HG02678 (cell line): ENCODE data around the gene EGFR.

Experiments
- ATAC-seq: cut with Tn5 transposase; IDR thresholded peaks from one replicate; pipeline ENCODE4 v1.9.1; 2021; ENCODE audit warnings: mild to moderate bottlenecking, moderate library complexity; ENCODE audit not compliant: unreplicated experiment

The EGFR gene

DNA sequence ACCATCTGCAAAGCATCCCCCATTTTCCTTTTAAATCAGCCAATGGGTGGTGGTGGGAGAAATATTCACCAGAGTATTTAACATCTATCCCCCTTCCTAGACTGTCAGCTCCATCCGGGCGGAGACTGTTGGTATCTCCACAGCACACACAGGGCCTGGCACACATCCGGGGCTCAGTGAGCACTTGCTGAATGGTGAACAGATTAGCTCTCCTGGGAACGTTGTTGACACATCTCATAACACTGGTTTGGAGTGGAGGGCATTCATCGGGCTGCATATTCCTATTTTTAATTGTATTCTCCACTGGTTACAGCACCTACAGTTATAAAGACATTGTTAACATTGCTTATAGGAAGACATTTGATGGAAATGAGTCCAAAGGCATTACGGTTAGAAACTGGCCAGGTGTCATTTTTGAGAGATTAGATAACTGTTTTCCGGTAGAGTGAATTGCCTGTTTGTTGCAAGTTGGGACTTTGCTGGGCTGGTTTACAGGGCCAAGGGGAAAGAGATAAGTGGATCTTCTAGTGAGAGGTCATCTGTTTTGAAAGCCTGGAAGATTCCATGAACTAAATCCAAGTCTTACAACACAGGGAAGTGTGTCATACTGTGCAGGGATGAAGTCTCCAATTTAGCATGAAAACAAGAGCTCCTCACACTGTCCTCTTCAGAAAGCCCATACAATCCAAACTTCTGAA lies 101.8 kb downstream of the EGFR start:
- no peak for ATAC-seq

GRCh38 chr7:55121249-55121648 lies 102.4 kb downstream of the EGFR start:
- no peak for ATAC-seq

DNA sequence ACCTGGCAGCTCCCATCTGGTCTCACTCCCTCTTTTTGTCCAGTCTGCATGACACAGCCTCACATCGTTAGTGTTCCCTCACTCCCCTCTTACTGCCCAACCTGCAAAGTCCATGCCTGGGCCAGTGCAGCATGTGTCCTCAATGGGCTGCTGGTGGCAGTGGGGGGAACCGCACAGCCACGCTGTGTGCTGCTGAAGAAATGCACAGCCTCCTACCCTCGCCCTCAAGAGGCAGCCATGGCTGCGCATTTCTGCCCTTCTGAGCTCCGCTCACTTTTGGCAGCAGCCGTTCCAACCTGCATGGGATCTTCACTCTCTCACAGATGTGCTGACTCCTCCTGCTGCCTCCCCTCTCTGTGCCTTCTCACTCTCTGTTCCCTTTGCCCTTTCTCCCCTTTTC lies 103.4 kb downstream of the EGFR start:
- ATAC-seq: no peak

DNA sequence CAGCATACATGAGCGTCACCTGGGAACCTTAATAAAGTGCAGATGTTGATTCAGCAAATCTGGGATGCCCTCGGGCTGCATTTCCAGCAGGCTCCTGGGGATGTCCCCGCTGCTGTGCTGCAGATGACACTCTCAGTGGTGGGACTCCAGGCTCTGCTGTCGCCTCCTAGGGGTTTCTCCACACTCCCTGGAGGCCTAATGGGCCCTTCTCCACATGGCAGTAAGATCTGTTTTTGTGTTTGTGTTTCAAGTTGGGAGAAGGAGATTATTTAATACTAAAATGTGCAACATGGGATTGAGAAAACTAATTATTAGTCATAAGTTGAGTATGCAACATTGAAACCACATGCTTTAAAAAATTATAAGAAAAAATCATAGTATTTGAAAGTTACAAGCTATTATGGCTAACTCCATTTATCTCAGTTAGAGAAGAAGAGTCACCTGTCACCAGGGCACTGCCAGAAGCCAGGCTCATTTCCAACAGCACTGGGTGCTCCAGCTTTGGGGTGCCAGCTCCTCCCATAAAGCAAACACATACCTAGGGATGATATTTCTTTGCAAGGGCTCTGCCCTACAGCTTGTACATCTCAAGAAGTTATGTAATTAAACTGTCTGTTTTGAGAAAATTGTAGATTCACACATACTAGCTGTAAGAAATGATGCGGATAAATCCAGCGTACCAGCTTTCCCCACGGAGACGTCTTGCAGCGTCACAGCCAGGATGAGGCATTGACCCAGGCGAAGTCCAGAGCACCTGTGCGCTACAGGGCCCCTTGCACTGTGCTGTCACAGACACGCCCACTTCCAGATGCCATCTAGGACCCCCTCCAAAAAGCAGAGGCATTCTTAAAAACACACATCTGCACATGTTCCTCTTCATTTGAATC lies 106.4 kb downstream of the EGFR start:
- no peak for ATAC-seq

DNA sequence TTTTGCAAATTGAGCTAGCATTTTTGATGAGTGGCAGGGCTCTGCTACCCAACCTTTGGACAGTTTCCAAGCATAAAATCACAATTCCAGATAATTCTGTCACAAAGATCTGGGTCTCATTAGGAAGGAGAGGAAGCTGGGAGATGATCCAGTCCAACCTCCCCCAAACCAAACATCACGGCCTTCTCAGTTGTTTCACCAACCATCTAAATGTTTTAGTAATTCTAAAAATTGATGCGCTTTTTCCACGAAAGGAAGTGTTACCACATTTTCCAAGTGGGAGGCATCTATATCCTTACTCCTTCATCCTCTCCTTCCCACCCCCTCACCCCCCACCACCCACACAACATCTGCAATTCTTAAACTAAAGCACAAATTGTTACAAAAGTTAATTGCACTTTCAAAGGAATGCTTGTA lies 108.3 kb downstream of the EGFR start:
- ATAC-seq: no peak

DNA sequence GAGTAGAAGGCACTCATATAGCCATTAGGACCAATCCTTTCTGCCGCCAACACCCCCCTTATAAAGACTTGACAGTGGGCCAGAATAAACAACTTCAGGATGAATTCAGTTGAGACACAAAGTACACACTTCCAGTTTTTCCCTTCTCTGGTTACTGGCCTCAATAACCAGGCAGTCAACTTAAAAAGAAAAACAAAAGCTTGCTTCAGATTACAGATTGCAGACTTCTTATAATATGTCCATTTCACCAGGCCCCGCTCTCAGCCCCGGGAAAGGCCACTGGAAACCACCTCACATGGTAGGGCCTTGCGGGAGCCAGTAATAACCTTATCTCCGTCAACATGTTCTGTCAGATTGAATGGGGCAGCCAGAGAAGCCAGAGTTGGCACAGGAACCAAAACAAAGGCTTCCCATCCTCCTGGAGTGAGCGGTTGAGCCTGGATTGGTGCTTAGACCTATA lies 108.8 kb downstream of the EGFR start:
- no peak for ATAC-seq

GRCh38 chr7:55128693-55129394 lies 110.0 kb downstream of the EGFR start:
- ATAC-seq: no peak

DNA sequence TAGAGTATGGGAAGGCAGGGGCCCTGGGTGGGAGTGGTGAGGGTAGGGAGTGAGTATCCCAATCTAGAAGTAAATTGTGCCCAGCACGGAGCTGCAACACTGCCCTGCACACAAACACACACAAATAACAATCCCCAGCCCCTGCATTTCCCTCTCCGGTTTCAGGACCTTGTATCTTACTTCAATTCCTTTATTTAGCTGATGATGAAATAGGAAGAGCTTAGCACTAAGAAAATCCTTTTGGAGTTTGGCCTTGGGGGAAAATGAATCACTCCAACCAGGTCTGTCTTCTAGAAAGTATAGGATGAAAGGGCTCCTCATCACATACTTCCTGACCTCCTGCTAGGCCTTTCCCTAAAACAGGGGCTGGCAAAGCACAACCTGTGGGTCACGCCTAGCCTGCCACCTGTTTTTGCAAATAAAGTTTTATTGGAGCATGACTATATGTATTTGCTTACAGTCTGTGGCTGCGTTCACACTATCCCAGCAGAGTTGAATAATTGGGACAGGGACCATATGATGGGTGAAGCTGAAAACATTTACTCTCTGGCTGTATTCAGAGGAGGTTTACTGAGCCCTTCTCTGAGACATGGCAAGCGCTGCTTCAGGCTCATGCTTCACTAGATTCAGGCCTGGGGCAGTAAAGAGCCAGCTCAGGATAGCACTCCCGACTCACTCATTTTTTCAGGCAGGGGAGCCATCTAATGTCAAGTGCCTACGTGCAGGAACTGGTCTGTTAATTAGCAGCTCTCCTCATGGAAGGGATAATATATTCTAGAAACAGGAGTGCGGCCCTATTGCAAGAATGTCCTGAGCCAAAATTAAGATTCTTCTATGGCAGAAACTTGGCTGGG lies 111.0 kb downstream of the EGFR start:
- ATAC-seq: no peak

DNA sequence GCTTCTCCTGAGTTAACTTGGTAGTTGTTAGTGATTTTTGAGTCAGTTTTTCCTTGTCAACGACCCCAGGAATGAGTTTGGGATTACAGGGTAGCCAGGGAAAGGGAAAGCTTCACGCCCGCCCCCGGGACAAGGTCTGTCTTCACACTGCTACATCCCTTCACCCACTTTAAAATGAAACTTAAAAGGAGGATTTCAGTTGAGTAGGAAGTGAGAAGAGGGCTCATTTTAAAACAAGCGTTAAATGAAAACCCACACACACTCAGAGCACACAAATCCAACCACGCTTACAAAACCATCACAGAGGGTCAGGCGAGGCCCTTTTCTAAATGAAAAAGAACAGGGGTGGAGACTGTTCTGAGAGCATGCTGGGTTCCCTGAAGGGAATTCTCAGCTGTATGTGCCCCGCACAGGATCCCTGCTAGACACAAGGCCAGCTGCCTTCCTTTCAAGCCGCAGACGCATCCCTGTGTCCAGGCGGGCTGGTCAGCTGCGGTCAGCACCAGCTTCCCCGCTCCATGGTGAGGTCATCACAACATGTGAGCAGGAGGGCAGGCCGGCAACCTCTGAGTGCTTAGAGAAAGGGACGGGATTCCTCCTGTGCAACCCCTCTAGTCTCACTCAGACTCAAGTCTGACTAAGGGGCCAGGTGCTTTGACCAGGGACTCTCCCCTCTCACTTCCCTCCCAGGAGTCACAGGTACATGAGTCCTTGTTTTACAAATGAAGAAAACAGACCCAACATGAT lies 111.8 kb downstream of the EGFR start:
- ATAC-seq: peak; percentile 55

GRCh38 chr7:55131142-55131929 lies 112.5 kb downstream of the EGFR start:
- no peak for ATAC-seq

GRCh38 chr7:55132550-55132889 lies 113.7 kb downstream of the EGFR start:
- no peak for ATAC-seq

DNA sequence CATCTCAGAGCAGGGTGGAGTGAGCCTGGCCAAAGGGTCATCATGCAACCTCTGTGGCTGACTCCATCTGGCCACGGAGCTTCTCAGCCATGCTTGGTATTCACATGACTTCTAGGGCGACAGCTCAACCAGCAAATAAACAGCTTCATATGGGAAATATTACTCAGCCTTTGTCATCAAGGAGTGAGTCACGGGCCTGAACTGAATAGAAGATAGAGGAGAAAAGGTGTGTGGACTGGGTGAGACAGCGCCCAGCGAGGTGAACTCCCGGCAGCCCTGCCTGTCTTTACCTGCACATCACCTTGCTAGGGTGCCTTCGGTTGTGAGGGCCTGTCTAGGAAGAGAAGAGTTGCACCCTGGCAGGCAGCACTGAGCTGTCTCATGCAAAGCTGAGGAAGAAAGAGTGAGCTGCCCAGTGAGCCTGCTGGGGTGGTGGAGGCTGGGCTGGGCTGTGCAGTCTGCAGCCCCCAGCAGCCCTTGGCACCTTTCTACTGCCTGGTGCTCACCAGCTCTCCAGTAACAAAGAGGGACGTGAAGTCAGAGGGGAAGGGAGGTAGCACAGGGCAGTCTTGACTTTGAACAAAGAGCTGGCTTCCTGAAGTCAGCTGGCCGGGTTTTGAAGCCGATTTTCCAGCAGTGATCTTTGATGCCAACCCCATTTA lies 114.2 kb downstream of the EGFR start:
- ATAC-seq: no peak

GRCh38 chr7:55133630-55134358 lies 115.0 kb downstream of the EGFR start:
- ATAC-seq: no peak

GRCh38 chr7:55134359-55134725 lies 115.5 kb downstream of the EGFR start:
- ATAC-seq: no peak

DNA sequence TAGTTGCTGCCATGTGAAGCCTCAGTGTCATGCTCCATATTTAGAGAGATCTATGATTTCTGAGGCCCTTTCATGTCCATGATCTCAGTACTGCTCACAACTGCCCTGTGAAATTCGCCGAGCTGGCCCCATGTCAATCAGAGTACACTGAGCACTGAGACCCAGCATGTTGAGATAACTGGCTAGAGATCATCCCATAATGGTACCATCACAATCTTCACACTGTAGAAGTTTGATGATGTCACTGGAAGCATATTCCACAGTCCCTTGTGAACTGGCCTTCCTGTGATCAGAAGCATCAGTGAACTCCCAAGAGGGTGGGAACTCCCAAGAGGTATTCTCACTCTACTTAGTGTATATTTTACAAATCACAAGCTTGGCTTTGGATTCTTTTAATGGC lies 116.0 kb downstream of the EGFR start:
- no peak for ATAC-seq

DNA sequence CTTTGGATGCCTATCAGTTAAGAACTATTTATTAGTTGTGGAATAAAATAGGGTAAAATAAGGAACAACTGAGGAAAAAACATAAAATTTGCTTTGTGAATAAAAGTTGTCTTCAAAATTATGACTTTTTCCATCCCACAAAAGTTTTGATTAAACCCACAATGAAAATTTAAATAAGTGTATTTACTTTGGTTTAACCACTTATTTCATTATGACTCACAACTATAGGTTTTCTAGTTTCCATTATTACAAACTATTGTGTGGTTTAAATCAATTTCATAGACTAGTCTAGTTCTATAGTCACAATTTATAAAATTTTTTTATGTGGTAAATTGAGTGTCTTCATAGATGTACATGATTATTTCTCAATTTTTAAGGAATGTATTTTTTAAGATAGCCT lies 116.6 kb downstream of the EGFR start:
- ATAC-seq: no peak

DNA sequence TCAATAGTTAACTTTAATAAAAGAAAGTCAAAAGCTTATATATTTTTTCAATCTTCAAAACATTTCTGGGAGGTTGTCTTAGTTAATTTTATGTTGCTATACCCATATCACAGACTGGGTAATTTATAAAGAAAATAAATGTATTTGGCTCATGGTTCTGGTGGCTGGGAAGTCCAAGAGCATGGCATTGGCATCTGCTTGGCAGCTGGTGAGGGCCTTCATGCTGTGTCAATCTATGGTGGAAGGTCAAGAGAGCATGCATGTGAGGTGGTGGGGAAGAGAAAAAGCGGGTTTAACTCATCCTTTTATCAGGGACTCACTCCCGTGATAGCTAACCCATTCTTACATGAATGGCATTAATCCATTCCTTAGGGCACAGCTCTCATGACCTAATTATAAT lies 119.8 kb downstream of the EGFR start:
- ATAC-seq: no peak
